SK-N-MC (cell line): ENCODE data around the gene POLD2.

Source experiments
- EZH2 ChIP-seq: fragments of 200-600 bp; sonication (generic); IDR thresholded peaks from one replicate; pipeline ENCODE4 v1.6.1; 2017; ENCODE audit warnings: antibody characterized with exemption
- POLR2AphosphoS5 ChIP-seq: IDR thresholded peaks from 2 replicates; pipeline ENCODE4 v1.6.1; 2012; ENCODE audit warnings: mild to moderate bottlenecking, low read depth, low read length, borderline replicate concordance

- TF ChIP-seq EZH2 (no peak), POLR2AphosphoS5 (no peak)
Observed at GRCh38 chr7:44077061-44077460, 46.3 kb downstream of the POLD2 start.
